ENCODE results near the gene EPHB1. TPM values are rescaled to one million over a fixed set of nuclear protein-coding genes. Genes with fewer than 3 reads are reported as not detected.

The EPHB1 gene
- total RNA-seq, 2 donors from 2014 or later: 2.3 to 21.2 TPM

DNA sequence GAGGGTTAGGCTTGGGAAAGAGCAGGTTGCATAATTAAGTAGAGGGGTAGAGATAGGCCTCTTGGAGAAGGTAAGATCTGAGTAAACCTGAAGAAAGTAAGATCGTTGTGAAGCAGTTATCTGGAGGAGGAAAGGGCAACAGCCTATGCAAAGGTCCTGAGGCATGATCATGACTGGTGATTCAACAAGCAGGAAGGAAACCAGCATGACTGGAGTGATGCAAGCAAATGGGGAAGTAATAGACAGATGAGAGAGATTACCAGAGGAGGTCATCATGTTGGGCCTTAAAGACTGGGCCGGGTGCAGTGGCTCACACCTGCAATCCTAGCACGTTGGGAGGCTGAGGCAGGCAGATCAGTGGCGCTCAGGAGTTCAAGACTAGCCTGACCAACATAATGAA lies 360.2 kb downstream of the EPHB1 start:
- Histone ChIP-seq H3K27ac (no peak overlapping the region), H3K36me3 (no peaks in the 10 kb centered on the region), H3K4me1 (replicated peaks) (no peaks in the 10 kb centered on the region), H3K27me3 (replicated peaks; ENCODE audit: insufficient read depth) (no peaks in the 10 kb centered on the region), H3K4me3 (no peak overlapping the region), H3K9me3 (no peaks in the 10 kb centered on the region)
- TF ChIP-seq POLR2AphosphoS5 (IDR thresholded peaks at IDR 0.05) (no peak), POLR2A (IDR thresholded peaks at IDR 0.05) (no peak), CTCF (IDR thresholded peaks at IDR 0.05) (no peak)
- 87% methylated on average over 4 of the region's 4 CpGs for WGBS
- intact Hi-C loops (cut with DNase I): no loop called here
- DNase-seq (ENCODE audit: low spot score): no peak

- H3K4me3 ChIP-seq: no peak overlapping the region
- DNase-seq (ENCODE audit: low spot score): no peak
- H3K4me1 ChIP-seq (replicated peaks): no peaks in the 10 kb centered on the region
- 54% methylated on average over 5 of the region's 5 CpGs for WGBS
- no peaks in the 10 kb centered on the region for H3K27me3 ChIP-seq (replicated peaks; ENCODE audit: insufficient read depth)
- no peak overlapping the region for H3K27ac ChIP-seq
- H3K36me3 ChIP-seq: no peaks in the 10 kb centered on the region
- intact Hi-C loops (cut with DNase I): no loop called here
- H3K9me3 ChIP-seq: no peaks in the 10 kb centered on the region
- TF ChIP-seq POLR2AphosphoS5 (IDR thresholded peaks at IDR 0.05) (no peak), CTCF (IDR thresholded peaks at IDR 0.05) (no peak), POLR2A (IDR thresholded peaks at IDR 0.05) (no peak)
These were observed 360.7 kb downstream of the EPHB1 start for GRCh38 chr3:135155791-135156190.

DNA sequence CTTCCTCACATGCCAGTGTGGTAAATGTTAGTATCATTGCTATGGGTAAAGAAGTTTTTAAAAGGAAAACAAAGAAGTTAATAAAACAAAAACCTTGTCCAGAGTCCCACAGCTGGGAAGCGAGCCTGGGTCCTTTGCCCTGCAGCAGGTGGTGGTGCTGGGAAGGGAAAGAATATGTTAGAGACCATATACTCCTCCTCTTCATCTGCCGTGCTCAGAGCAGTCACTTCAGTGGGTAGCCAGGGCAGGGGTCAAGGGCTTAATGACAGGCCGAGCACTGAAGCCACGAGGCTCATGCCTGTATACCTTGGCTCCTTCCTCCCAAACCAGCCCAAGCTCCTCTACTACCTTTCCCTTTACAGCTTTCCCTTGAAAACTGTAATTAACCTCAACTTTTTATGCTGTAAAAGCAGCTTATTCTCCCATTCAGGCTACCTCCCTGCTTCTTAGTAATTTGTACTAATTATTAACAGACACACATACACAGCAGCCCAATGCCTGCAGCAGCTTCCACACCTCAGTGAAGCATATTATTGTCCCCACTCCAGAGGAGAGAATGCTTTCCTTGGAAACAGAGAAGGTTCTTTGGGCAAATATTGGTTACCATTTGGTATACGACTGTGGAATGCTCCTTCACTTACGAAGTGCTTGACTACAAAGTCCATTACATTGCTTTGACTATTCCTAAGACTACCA lies 362.1 kb downstream of the EPHB1 start:
- no peak overlapping the region for H3K4me3 ChIP-seq
- H3K36me3 ChIP-seq: no peaks in the 10 kb centered on the region
- 58% methylated on average over 6 of the region's 6 CpGs for WGBS
- H3K4me1 ChIP-seq (replicated peaks): no peaks in the 10 kb centered on the region
- H3K27ac ChIP-seq: no peak overlapping the region
- intact Hi-C loops (cut with DNase I): no loop called here
- no peak for DNase-seq (ENCODE audit: low spot score)
- no peaks in the 10 kb centered on the region for H3K27me3 ChIP-seq (replicated peaks; ENCODE audit: insufficient read depth)
- TF ChIP-seq CTCF (IDR thresholded peaks at IDR 0.05) (no peak), POLR2A (IDR thresholded peaks at IDR 0.05) (no peak), POLR2AphosphoS5 (IDR thresholded peaks at IDR 0.05) (no peak)
- no peaks in the 10 kb centered on the region for H3K9me3 ChIP-seq

GRCh38 chr3:135158520-135158919 lies 363.5 kb downstream of the EPHB1 start:
- no peak for DNase-seq (ENCODE audit: low spot score)
- intact Hi-C loops (cut with DNase I): no loop called here
- no peaks in the 10 kb centered on the region for H3K9me3 ChIP-seq
- H3K27ac ChIP-seq: no peak overlapping the region
- H3K27me3 ChIP-seq (replicated peaks; ENCODE audit: insufficient read depth): no peaks in the 10 kb centered on the region
- no peak overlapping the region for H3K4me3 ChIP-seq
- TF ChIP-seq POLR2A (IDR thresholded peaks at IDR 0.05) (no peak), CTCF (IDR thresholded peaks at IDR 0.05) (no peak), POLR2AphosphoS5 (IDR thresholded peaks at IDR 0.05) (no peak)
- no peaks in the 10 kb centered on the region for H3K36me3 ChIP-seq
- H3K4me1 ChIP-seq (replicated peaks): no peaks in the 10 kb centered on the region
- WGBS: 90% methylated on average over 5 of the region's 5 CpGs

DNA sequence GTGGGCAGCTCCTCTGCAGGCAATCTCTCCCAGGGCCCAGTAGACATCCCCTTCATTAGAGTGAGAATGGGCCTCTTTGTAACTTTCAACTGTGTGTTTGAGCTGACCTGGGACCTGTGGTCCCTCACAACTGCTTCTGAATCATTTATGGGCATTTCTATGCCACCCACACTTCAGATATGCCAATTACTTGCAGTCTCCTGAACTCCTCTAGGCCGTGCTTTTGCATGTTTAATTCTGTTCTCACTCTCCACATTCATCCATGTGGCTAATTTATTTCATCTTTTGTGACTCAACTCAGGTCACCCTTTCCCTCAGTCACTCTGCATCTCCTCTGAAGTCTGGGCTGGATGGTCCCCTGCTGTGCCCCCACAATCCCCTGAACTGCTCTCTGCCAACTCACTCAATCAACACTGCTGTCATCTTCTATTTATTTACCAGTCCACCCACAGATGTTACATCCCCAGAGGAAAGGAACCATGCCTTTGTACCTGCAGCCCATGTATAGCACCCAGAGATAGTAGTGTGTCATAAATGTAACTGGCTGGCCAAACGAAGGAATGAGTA lies 364.7 kb downstream of the EPHB1 start:
- no peaks in the 10 kb centered on the region for H3K36me3 ChIP-seq
- no peak overlapping the region for H3K4me3 ChIP-seq
- no peaks in the 10 kb centered on the region for H3K9me3 ChIP-seq
- TF ChIP-seq POLR2A (IDR thresholded peaks at IDR 0.05) (no peak), CTCF (IDR thresholded peaks at IDR 0.05) (no peak)
- H3K4me1 ChIP-seq (replicated peaks): no peaks in the 10 kb centered on the region
- no peaks in the 10 kb centered on the region for H3K27me3 ChIP-seq (replicated peaks; ENCODE audit: insufficient read depth)
- intact Hi-C loops (cut with DNase I): no loop called here
- WGBS: 52% methylated on average over 2 of the region's 2 CpGs
- DNase-seq (ENCODE audit: low spot score): no peak
- no peak overlapping the region for H3K27ac ChIP-seq
